OCI-LY7 (cell line): ENCODE measurements around the gene STMN3. TPM values are rescaled to one million over a fixed set of nuclear protein-coding genes. Genes with fewer than 3 reads are reported as not detected.

Experiments used
- BruUV-seq: library from RNA; stranded (reverse); fragments of 400-500 nt; replicated peaks from 2 replicates; lab custom pipeline; 2021; lab: Mats Ljungman, UMichigan
- CTCF ChIA-PET: fragments of 300-600 bp; sonication (Branson Sonifier 250); formaldehyde crosslinking; loops from one replicate; lab custom pipeline; 2022; ENCODE audit warnings: antibody characterized with exemption; ENCODE audit not compliant: unreplicated experiment; lab: Charles Lee
- POLR2A ChIA-PET: fragments of 300-600 bp; sonication (Branson Sonifier 250); formaldehyde crosslinking; loops from one replicate; lab custom pipeline; 2022; ENCODE audit warnings: antibody characterized with exemption; lab: Charles Lee
- DNase-seq: peaks from one replicate; pipeline ENCODE4 v3.0.0-alpha.2; 2015; ENCODE audit warnings: low spot score
- H2AFZ ChIP-seq: fragments of 200-600 bp; sonication (generic), shearing (Covaris generic); 2 replicates; pipeline ENCODE4 v1.6.1; 2014; ENCODE audit warnings: mild to moderate bottlenecking, antibody characterized with exemption, low read length, moderate library complexity
- H3K27ac ChIP-seq: fragments of 200-600 bp; sonication (generic); 2 replicates; pipeline ENCODE4 v1.5.1; 2014; ENCODE audit warnings: mixed run types, low read depth, mild to moderate bottlenecking, moderate library complexity, low read length, inconsistent platforms; ENCODE audit not compliant: poor library complexity, severe bottlenecking
- H3K36me3 ChIP-seq: fragments of 200-600 bp; sonication (generic); 2 replicates; pipeline ENCODE4 v1.6.1; 2014; ENCODE audit warnings: mild to moderate bottlenecking, antibody characterized with exemption, low read length, moderate library complexity, mixed read lengths; ENCODE audit not compliant: insufficient read depth
- H3K4me1 ChIP-seq: fragments of 200-600 bp; sonication (generic); 2 replicates; pipeline ENCODE4 v1.5.1; 2014; ENCODE audit warnings: mild to moderate bottlenecking, low read length; ENCODE audit not compliant: insufficient read depth, poor library complexity, severe bottlenecking
- H3K4me2 ChIP-seq: fragments of 200-600 bp; sonication (generic); 2 replicates; pipeline ENCODE4 v1.6.1; 2014; ENCODE audit warnings: mild to moderate bottlenecking, low read length
- H3K4me3 ChIP-seq: fragments of 200-600 bp; sonication (generic); 2 replicates; pipeline ENCODE4 v1.5.1; 2014; ENCODE audit warnings: mild to moderate bottlenecking, low read depth, low read length; ENCODE audit not compliant: poor library complexity, severe bottlenecking
- H3K79me2 ChIP-seq: fragments of 200-600 bp; sonication (generic); 2 replicates; pipeline ENCODE4 v1.6.1; 2016; ENCODE audit warnings: low read depth, mild to moderate bottlenecking, low read length, moderate library complexity, mixed read lengths; ENCODE audit not compliant: insufficient read depth
- H3K9me2 ChIP-seq: fragments of 200-600 bp; sonication (generic); 2 replicates; pipeline ENCODE4 v1.6.1; 2016; ENCODE audit warnings: mild to moderate bottlenecking, low read length, mixed read lengths; ENCODE audit not compliant: insufficient read depth
- H3K9me3 ChIP-seq: fragments of 200-600 bp; sonication (generic); 2 replicates; pipeline ENCODE4 v1.6.1; 2014; ENCODE audit warnings: mild to moderate bottlenecking, mixed run types, low read length, mixed read lengths
- H4K20me1 ChIP-seq: fragments of 200-600 bp; sonication (generic); 2 replicates; pipeline ENCODE4 v1.6.1; 2014; ENCODE audit warnings: mild to moderate bottlenecking, antibody characterized with exemption, low read length, moderate library complexity, mixed read lengths; ENCODE audit not compliant: insufficient read depth
- EZH2phosphoT487 ChIP-seq: fragments of 200-600 bp; sonication (generic); IDR thresholded peaks from 2 replicates; pipeline ENCODE4 v1.6.1; 2018; ENCODE audit warnings: low read depth, borderline replicate concordance, mild to moderate bottlenecking, mixed run types, antibody characterized with exemption, low read length, moderate library complexity, mixed read lengths
- intact Hi-C: fragments of 100-400 bp; cut with micrococcal nuclease; formaldehyde crosslinking; loops from one replicate; pipeline ENCODE4 v1.10.0; 2022; ENCODE audit not compliant: unreplicated experiment
- total RNA-seq, 2 experiments: library from RNA; depleted of rRNA in 1 of 2; stranded (reverse); fragments of >200 nt in 1 of 2; shearing (Covaris generic) in 1 of 2; gene quantifications; 2 replicates each; pipeline ENCODE4 v1.2.3, GENCODE V29; 2014 to 2022
- TF ChIP-seq, protein P1 (sequence below): fragments of 200-600 bp; sonication (generic); conservative IDR thresholded peaks from 2 replicates; pipeline ENCODE4 v1.5.1; 2014; ENCODE audit warnings: mild to moderate bottlenecking, antibody characterized with exemption, low read length, moderate library complexity, mixed read lengths

The STMN3 gene
- total RNA-seq, 2 experiments from 2014 or later: 6.7 TPM

DNA sequence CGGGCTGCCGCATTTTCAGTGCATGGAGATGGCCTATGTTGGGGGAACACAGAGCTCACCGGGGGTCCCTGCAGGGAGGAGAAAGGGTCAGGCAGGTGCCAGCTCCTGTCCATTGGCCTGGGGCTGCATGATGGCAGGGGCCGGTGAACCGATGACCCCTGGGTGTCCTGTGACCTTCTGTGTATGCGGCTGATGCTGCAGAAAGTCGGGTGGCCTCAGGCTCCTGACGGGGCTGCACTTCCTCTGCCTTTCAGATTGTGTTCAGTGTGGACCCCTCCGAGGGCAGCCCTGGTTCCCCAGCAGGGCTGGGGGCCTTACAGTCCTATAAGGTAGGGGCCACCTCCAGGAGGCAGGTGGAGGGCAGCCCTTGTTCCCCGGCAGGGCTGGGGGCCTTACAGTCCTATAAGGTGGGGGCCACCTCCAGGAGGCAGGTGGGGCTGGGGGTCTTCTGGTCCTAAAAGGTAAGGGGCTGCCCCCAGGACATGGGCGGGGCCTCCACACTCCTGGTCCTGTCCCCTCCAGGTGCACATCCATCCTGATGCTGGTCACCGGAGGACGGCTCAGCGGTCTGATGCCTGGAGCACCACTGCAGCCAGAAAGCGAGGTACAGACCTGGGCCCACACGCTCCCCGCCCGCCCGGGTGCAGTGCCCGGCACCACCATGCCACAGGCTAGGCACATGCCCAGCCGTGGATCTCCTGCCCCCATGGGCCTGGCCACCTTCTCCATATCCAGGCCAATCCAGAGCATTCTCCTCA is 32.2 kb upstream of the STMN3 start:
- no peaks in the 10 kb centered on the region for H3K9me3 ChIP-seq
- H3K4me1 ChIP-seq: no peaks in the 10 kb centered on the region
- intact Hi-C loops: no loop called here
- no peaks in the 10 kb centered on the region for H3K79me2 ChIP-seq
- H4K20me1 ChIP-seq: no peaks in the 10 kb centered on the region
- ChIA-PET POLR2A (no interaction called here), CTCF (interaction anchor here (0.6 kb wide), 1 partner anchor 51 kb away, joined by 3 read pairs; the partner anchor contains the start of gene LIME1)
- no TSS peak for BruUV-seq
- no peaks in the 10 kb centered on the region for H3K9me2 ChIP-seq
- no peak for DNase-seq
- no peak overlapping the region for H2AFZ ChIP-seq
- H3K4me3 ChIP-seq: no peak overlapping the region
- no peak overlapping the region for H3K27ac ChIP-seq
- no peak overlapping the region for H3K4me2 ChIP-seq
- TF ChIP-seq, protein P1, sequence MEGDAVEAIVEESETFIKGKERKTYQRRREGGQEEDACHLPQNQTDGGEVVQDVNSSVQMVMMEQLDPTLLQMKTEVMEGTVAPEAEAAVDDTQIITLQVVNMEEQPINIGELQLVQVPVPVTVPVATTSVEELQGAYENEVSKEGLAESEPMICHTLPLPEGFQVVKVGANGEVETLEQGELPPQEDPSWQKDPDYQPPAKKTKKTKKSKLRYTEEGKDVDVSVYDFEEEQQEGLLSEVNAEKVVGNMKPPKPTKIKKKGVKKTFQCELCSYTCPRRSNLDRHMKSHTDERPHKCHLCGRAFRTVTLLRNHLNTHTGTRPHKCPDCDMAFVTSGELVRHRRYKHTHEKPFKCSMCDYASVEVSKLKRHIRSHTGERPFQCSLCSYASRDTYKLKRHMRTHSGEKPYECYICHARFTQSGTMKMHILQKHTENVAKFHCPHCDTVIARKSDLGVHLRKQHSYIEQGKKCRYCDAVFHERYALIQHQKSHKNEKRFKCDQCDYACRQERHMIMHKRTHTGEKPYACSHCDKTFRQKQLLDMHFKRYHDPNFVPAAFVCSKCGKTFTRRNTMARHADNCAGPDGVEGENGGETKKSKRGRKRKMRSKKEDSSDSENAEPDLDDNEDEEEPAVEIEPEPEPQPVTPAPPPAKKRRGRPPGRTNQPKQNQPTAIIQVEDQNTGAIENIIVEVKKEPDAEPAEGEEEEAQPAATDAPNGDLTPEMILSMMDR: no peak
- TF ChIP-seq EZH2phosphoT487: no peak
- peaks cover 11% of the 10 kb centered on the region; the same call in 1 of the 2 replicates for H3K36me3 ChIP-seq

GRCh38 chr20:63682384-63683139 is 29.3 kb upstream of the STMN3 start:
- Histone ChIP-seq H4K20me1 (no peaks in the 10 kb centered on the region), H3K4me2 (no peak overlapping the region), H3K4me3 (no peak overlapping the region), H3K9me2 (no peaks in the 10 kb centered on the region), H3K27ac (no peak overlapping the region), H3K4me1 (no peaks in the 10 kb centered on the region), H3K79me2 (no peaks in the 10 kb centered on the region), H2AFZ (no peak overlapping the region), H3K36me3 (peaks cover 19% of the 10 kb centered on the region; the same call in 1 of the 2 replicates), H3K9me3 (no peaks in the 10 kb centered on the region)
- DNase-seq: no peak
- intact Hi-C loops: no loop called here
- CTCF ChIA-PET: no interaction called here
- BruUV-seq: no TSS peak
- no peak for TF ChIP-seq EZH2phosphoT487
- TF ChIP-seq, protein P1: no peak
- POLR2A ChIA-PET: no interaction called here
